ENCODE results near the gene IQSEC3.

Gene IQSEC3

DNA sequence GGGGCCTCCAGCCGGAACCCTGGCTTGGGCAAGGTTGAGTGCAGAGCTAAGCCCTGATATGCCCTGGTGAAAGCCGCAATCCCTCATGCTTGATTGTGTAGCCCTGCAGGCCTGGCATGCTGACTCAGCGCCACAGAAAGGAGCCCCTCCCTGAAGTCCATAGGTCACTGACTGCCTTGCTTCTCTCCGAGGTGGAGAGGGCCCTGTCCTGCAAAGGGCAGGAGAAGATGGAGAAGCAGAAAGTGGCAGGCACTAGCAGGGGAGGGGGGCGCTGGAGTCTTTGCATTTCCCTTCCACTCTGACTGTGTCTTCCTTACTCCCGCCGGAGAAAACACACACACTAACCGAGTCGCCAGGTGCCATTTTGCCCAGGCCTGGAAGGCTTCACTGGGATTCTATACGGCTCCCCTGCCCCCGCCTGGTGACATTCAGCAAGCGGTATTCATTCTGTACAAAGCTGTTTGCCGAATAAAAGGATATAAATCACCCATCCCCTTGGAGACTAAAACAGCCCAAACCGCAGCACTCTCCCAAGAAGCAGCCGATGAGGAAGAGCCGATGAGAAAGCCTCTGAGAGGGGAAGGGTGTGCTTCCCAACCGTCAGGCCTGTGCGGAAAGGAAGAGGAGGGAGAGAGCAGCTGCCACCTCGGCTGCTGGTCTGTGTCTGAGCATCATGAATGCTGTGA, 77.5 kb downstream of the IQSEC3 start:
- DNase-seq, result no peak

DNA sequence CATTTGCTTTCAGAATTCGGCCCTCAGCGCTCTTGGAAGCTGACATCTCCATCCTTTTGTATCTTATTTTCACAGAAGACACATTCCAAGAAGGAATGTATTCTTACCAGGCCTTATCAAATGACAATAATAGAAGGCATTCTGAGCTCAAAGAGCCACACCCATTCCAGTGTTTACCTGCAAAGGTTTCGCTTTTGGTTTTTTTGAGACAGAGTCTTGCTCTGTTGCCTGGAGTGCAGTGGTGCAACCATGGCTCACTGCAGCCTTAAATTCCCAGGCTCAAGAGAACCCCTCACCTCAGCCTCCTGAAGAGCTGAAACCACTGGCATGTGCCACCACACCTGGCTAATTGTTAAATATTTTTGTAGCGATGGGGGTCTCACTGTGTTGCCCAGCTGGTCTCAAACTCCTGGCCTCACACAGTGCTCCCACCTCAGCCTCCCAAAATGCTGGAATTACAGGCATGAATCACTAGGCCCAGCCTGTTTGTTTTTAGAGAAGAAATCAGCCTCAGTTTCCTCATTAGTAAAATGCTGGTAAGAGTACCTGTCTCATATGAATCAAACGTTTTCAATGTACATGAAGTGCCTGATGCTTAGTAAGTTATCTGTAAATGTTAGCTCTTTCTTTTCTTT, 78.2 kb downstream of the IQSEC3 start:
- DNase-seq, result no peak

DNA sequence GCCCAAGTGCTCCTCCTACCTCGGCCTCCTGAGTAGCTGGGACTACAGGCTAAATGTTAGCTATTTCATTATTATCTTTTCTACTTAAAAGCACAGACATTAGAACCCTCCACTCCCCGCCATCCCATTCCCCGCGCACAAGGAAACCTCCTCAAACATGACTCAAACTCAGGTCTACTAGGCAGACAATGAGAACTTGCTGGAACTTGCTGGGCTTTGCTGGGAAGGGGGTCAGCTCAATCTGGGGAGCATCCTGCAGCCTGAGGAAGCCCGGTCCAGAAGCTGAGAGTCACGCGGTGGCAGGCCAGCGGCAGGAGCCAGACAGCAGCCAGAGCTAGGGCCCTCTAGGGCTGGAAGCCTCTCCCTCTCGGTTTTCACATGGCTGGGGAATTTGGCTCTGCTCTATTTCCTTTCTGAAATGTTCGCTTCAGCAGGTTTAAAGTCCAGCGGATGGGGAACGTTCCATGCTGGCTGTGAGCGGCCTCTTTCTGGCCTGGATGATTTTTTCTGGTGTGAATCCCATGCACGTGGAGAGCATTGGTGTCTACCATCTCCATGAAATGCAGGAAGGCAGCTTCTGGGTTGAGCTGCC, 78.9 kb downstream of the IQSEC3 start:
- DNase-seq, result no peak

DNA sequence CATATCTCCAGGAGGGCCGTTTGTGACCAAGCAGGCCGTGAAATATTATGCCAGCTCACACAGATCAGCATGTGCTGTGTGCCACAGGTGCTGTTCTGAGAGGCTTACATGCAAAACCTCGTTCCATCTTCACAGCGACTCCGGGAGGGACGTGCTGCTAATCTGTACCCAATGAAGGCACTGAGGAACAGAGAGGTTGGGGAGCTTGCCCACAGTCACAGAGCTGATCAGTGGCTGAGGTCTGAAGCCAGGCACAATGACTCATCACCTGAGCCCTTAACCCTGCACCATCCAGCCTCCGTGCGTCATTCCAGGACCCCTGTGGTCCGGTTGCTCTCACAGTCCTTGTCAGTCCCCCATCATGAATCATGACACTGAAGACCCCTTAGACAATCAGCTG, 80.7 kb downstream of the IQSEC3 start:
- no peak for DNase-seq

DNA sequence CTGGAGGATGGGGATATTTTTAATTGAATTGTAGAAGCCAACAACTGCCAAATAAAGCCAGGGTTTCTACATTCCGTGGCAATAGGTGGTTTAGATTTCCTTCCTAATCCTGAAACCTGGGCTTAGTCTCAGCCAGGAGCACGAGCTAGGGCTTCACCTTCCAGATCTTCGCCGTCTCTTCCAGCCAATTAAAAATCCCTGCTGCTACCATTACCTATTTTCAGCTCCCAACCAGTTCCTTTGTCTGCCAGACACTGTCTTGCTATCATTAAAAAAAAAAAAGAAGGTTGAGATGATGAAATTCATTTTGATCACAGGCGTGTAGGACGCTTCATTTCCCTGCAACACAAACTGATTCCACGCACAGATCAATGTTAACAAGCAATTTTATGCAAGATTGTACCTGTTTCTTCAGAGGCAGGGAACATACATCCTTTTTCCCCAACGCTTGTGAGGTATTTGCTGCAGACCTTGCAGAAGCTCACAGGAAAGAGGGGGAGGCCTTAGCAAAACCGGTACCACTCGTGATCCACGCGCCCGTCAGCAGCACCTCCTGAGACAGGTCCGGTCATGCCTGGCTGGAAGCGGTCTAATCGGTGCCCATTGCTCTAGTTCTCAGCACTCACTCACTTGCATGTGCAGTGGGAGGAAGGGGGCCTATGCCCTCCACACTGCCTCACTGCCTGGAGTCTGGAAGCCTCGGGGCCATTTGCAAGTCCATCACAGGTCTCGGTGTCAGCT, 82.3 kb downstream of the IQSEC3 start:
- DNase-seq, result no peak

DNA sequence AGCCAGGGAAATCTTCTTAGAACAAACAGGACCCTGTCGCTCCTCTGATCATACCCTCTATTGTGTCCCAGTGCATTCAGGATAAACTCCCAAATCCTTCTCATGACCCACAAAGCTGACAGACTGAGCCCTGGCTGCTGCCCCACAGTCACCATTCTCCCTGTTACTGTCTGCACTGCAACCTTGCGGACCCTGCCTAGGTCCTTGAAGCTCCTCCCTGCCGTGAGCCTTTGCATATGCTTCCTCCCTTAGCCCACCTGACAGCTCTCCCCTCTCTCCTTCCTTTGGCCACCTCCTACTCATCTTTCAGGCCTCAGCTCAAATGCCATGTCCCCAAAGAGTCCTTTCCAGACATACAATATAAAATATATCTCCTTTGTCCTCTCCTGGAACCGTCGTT, 85.0 kb downstream of the IQSEC3 start:
- no peak for DNase-seq

DNA sequence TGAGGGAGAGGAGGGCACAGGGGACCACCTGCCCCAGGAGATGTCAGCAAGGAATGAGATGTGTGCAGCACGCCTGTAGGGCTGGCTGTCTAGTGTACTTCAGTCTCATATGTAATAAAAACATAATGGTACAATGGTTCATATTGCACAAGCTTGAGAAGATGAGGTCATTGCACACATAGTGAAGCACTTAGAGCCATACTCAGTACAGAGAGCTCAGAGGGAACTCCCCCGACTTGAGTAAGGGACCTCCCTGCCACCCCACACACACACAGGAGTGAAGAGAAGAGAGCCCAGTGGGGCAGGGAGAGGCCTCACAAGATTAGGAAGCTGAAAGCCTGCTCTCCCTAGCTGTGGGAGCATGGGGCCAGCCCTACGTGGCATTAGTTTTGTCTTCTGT, 85.9 kb downstream of the IQSEC3 start:
- peak; percentile 22 for DNase-seq

DNA sequence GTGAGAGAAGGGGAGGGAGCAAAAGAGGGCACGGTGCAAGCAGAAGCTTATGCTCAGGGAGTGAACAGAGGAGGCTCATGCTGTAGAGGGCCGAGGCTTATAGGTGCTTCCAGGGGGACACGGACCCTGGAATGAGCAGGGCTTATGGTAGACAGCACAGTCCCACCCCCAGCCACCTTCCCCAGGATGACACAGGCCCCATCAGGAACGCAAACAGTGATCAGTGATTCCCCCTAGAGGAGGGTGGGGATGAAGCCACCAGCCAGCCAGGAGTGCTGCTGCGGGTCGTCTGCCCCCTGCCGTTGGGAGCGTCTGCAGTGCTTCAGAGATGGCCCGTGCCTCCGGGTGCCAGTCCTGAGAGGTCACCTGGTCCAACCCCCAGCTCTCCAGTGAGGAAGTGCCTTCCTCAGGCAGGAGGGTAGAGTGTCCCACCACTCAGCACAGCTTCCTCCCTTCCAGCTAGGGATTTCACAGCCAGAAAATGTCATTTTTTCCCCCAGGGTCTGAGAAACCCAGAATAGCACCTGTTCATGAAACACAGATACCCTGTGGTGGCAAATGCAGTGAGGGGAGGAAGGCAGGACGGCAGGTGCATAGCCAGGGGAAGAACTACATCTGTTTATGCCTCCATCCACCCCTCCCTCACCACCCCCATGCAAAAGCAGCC, 86.6 kb downstream of the IQSEC3 start:
- peak; percentile 29 for DNase-seq

DNA sequence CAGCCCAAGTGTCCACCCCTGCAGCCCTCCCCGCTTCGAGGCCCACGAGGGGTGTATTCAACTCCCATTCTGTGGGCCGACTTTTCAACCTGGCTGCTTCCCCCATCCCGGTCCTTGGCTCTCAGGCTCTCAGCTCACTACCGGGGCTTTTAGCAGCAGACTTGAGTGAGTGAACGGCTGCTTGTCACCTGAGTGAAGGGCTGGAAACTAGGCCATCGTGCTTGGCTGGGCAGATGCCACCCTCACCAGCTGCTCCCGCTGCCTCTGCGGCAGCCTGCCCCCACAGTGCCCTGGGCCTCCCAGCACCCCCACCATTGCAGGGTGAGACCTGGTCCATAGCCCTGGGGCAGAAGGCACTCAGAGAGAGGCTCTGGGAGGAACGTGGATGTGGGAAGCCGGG, 87.5 kb downstream of the IQSEC3 start:
- no peak for DNase-seq

DNA sequence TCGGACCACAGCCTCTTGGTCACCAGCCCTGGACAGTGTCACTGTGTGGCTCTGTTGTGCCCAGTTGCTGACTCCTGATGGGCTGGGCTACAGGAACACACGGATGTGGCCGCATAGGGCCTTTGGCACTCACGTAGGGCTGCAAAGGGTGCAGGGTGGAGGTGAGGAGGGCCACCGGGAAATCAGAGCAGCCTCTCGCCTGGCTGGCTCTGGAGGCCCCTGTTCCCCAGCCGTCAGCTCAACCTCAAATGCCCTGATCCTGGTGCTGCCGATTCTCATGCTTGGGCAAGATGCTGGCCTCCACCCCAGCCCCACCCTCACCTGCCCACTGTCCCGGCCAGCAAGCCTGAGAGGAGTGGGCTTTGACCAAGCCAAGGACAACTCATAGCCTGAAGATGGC, 88.4 kb downstream of the IQSEC3 start:
- DNase-seq, result no peak

DNA sequence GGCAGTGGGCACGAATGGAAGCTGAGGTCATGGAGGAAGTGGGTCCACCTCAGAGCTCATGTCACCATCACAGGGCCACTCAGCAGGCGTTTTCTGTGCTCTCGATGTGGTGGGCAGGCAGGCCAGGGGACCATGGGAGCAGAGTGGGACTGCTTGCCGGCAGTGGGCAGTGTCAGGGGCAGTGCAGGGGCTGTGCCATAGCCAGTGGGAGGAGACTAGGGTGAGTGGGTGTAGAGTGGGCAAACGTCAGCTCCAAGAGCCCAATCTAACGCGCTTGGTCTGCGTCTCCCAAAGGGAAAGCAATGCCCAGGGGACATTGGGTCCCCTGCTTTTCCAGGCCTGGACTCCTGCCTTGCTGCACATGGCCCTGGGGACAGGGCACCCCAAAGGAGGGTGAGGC, 89.1 kb downstream of the IQSEC3 start:
- no peak for DNase-seq

DNA sequence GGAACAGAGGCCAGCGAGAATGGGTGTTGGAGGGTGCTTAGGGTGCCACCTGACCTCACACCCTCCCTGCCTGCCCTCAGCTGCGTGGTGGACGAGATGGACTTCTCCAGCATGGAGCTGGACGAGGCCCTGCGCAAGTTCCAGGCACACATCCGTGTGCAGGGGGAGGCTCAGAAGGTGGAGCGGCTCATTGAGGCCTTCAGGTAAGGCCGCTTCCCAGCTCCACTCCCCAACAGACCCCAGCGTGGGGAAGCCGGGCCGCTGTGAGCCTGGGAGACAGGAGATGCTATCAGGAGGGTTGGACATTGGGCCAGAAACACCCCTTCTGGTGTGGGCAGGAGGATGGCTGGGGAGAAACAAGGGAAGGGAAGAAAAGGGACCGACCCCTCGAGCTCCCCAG, 90.4 kb downstream of the IQSEC3 start:
- DNase-seq, result no peak

DNA sequence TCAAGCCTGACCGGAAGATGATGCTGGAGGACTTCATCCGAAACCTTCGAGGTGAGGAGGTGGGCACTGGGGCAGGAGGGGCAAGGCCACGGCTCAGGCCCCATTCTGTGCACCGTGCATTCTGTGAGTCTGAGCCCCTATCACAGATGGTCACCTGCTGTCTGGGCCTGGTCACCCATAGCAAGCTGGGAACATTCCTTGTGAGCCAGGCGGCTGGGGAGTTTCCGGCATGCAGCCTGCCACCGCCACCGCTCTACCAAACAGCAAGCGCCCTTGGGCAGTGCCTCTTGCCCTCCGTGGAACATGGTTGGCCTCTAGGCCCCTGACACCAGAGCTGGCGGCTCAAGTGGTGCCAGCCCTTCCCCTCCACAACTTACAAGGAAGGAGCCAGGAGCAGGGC, 91.1 kb downstream of the IQSEC3 start:
- DNase-seq, result no peak

DNA sequence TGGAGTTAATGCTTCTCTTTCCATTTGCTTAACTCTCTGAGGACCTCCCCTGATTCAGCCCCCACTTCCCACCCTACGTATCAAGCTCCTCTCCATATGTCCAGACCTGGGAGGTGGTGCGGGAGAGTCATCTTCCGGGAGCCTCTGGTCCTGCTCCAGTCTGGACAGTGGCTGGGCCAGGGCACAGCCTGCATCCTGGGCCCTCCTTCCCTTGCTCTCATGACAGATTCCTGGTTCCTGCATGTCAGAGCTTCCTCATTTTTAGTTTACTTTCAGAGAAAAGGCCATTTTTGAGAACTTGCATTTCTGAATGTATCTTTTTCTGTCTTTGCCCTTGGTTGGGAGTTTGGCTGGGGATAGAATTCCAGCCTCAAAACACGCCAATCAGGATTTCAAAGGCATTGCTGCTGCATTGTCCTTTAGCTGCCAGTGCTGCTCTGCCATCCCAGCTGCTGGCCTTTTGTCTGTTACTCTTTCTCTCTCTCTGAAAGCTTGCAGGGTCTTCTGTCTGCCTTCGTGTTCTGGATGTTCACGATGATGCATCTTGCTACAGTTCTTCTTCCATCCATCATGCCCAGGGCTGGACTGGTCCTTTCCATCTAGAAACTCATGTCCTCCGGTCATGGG, 92.7 kb downstream of the IQSEC3 start:
- no peak for DNase-seq

DNA sequence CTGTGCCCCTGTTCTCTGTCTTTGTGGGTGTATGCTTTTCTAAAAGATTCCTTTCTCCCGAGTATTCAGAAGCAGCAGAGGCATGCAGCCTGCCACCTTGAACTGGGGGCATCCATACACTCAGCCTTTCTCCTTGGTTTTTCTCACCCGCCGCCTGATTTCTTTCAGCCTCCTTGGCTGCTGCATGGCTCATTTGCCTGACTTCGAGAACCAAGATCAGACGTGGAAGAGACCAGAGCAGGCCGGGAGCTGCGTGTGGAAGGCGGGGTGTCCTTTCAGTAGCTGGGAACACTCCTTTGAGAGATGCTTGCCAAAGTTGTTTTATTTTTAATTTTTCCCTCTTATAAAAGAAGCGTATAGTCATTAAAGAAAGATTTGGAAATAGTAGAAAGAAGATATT, 94.3 kb downstream of the IQSEC3 start:
- DNase-seq, result no peak

DNA sequence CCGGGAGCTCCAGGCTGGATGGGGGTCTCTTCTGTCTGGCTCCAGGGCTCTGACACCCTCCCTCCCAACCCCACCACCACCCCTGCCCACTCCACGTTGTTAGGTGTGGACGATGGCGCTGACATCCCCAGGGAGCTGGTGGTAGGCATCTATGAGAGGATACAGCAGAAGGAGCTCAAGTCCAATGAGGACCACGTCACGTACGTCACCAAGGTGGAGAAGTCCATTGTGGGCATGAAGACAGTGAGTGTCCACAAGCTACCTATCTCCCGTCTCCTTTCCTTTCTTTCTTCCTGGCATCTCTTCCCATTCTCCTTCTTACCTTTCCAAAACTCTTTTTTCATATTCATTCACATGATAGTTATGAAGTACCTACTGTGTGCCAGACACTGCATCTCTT, 95.3 kb downstream of the IQSEC3 start:
- DNase-seq, result no peak

DNA sequence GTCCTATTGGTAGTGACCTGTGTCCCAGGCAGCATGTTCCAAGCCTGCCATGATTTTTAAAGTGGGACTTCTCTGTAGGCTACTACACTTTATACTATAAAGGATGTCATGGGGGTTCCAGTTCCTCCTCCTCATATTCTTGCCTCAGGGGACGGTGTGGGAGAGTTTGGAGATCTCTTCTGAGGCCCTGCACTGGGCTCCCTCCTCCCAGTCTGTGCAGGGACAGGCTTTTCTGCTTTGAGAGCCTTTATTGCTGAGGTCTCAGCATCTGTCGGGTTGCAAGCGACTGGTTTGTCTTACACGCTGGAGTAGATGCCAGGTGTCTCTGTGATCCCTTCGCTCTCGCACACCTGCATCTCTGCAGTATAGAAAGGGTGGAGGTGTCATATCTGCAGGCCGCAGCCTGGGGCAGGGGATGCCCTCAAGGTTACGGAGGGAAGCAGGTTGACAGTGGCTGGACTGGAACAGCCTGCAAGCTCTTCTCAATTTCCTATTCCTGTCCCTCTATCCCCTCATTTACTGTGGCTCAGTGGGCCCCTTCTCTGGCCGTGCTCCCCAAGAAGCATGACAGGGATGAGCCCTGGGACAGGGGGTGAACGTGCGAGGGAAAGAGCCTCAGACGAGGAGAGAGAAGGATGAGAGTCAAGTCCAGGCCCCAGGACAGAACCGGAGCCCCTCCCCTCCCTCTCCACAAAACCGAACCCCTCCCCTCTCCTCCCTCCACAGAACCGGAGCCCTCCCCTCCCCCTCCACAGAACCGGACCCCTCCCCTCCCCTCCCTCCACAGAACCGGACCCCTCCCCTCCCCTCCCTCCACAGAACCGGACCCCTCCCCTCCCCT, 96.1 kb downstream of the IQSEC3 start:
- no peak for DNase-seq

DNA sequence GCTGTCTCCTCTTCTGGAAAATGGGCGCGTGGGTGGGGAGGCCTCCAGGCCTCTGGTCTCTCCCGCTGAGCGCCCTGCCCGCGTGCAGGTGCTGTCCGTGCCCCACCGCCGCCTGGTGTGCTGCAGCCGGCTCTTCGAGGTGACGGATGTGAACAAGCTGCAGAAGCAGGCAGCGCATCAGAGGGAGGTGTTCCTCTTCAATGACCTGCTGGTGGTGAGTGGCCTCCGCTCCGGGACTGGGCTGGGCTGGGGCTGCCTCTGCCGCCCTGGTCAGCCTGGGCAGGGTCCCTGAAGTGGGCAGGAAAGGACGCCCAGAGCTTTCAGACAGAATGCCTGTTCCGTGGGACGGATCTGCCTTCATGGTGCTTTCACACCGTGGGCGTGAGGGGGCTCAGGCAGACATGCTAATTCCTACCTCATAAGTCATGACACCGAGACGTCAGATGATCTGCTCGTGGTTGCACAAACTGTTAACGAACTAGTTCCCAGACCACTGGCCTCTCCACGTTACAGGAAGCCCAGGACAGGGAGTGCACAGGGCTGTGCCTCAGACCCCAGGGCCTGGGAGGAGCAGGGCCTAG, 96.9 kb downstream of the IQSEC3 start:
- no peak for DNase-seq

DNA sequence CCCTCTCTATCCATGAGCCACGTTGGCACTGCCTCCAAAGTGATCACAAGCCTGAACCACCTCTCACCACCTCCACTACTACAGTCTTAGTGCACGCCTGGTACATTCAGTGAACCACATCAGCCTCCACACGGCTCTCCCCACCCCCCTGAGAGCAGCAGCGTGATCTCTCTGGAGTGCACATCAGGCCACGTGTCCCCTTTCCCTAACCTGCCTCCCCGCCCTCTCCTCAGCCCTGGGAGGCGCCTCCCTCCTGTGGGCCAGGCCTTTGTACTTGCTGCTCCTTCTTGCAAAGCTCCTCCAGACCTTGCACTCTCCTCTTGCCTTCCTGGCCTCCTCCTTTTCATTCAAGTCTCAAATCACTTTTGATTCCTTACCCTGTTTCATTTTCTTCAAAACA, 97.6 kb downstream of the IQSEC3 start:
- no peak for DNase-seq

DNA sequence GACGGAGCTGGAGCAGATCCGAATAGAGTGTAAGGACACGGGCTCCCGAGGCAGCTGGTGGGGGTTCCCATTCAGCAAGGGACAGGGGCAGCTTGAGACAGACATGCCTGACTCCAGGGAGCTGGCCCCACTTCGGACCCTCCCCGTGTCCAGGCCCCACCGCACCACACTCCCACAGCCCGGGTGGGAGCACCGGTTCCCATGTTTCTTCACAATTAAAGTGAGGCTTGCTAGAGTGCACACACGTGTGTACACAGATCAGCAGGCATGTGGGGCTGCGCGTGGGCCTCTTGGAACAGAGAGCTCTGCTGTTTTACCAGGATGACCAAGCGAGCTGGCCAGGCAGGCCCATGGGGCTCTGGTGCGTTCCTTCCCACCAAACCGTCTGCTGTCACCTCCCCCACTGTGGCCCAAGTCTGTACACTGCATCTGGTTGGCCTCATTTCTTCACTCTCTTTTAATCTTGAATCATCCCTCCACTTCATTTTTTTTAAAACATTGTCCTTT, 99.3 kb downstream of the IQSEC3 start:
- no peak for DNase-seq

DNA sequence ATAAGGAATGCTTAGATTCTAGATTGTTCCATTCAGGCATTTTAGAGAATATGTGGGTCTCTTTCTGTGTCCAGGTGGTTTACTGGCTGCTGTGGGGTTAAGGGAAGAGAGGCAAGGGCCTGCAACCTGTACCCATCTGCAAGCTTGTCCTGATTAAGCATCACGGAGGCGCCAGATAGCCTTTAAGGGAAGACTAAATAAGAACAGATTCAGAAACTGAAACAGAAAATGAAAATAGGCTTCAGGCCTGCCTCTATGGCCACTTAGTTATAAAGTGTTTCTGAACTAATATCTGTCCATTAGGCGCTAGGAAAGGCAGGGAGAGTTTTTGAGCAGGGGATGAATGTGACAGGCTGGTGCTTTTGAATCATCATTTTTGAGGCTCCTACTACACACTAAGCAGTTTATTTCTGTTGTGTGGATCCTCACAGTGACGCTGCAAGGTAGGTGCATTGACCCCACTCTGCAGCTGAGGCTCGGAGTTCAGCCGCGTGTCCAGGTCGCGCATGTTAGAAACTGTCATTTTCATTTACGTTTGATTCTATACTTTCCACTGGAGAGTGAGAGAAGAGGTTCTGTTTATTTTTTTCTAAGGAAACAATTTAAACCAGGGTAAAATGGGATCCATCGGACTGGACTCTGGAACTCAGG, 100.0 kb downstream of the IQSEC3 start:
- no peak for DNase-seq

Data from NCI-H226 (cell line).